H9 (cell line): ENCODE data around the gene TMEM205. TPM values are rescaled to one million over a fixed set of nuclear protein-coding genes. Genes with fewer than 3 reads are reported as not detected.

Experiments used
- DNase-seq: peaks from one replicate; pipeline ENCODE4 v3.0.0-alpha.2; 2017
- H2AFZ ChIP-seq: one replicate; pipeline ENCODE4 v1.6.1; 2013; ENCODE audit warnings: mild to moderate bottlenecking, low read length, control low read depth, moderate library complexity
- H2AK5ac ChIP-seq: 2 replicates; pipeline ENCODE4 v1.6.1; 2013; ENCODE audit warnings: low read length, control low read depth, mixed read lengths; ENCODE audit not compliant: insufficient read length
- H2BK120ac ChIP-seq: one replicate; pipeline ENCODE4 v1.6.1; 2013; ENCODE audit warnings: low read depth, mild to moderate bottlenecking, low read length, control low read depth, inconsistent platforms; ENCODE audit not compliant: poor library complexity, severe bottlenecking
- H2BK12ac ChIP-seq: 2 replicates; pipeline ENCODE4 v1.6.1; 2013; ENCODE audit warnings: low read length, control low read depth, mixed read lengths, low read depth; ENCODE audit not compliant: insufficient read length
- H2BK15ac ChIP-seq: 2 replicates; pipeline ENCODE4 v1.6.1; 2013; ENCODE audit warnings: low read depth, low read length, control low read depth
- H2BK20ac ChIP-seq: one replicate; pipeline ENCODE4 v1.6.1; 2013; ENCODE audit warnings: low read depth, mild to moderate bottlenecking, low read length, control low read depth, inconsistent platforms; ENCODE audit not compliant: poor library complexity, severe bottlenecking
- H2BK5ac ChIP-seq: 2 replicates; pipeline ENCODE4 v1.6.1; 2013; ENCODE audit warnings: low read length, control low read depth, mixed read lengths; ENCODE audit not compliant: insufficient read length
- H3K14ac ChIP-seq: 2 replicates; pipeline ENCODE4 v1.6.1; 2013; ENCODE audit warnings: low read length, control low read depth; ENCODE audit not compliant: insufficient read depth
- H3K18ac ChIP-seq: 2 replicates; pipeline ENCODE4 v1.6.1; 2013; ENCODE audit warnings: low read depth, mild to moderate bottlenecking, mixed read lengths, low read length, control low read depth; ENCODE audit not compliant: insufficient read length
- H3K23ac ChIP-seq: 2 replicates; pipeline ENCODE4 v1.6.1; 2013; ENCODE audit warnings: low read length, control low read depth, mixed read lengths, low read depth; ENCODE audit not compliant: insufficient read length
- H3K23me2 ChIP-seq: 2 replicates; pipeline ENCODE4 v1.6.1; 2013; ENCODE audit warnings: low read depth, mild to moderate bottlenecking, mixed read lengths, low read length, control low read depth; ENCODE audit not compliant: insufficient read length, poor library complexity, severe bottlenecking
- H3K27ac ChIP-seq: 2 replicates; pipeline ENCODE4 v1.5.1; 2013; ENCODE audit warnings: low read length, control low read depth, mixed read lengths, low read depth; ENCODE audit not compliant: insufficient read length
- H3K27me3 ChIP-seq: 2 replicates; pipeline ENCODE4 v1.6.1; 2013; ENCODE audit warnings: low read length, control low read depth, inconsistent platforms; ENCODE audit not compliant: insufficient read depth
- H3K4ac ChIP-seq: 2 replicates; pipeline ENCODE4 v1.6.1; 2013; ENCODE audit warnings: low read depth, mild to moderate bottlenecking, control low read depth, inconsistent platforms, low read length, moderate library complexity
- H3K4me1 ChIP-seq: 2 replicates; pipeline ENCODE4 v1.6.1; 2013; ENCODE audit warnings: low read length, control low read depth, inconsistent platforms; ENCODE audit not compliant: insufficient read depth
- H3K4me2 ChIP-seq: 2 replicates; pipeline ENCODE4 v1.6.1; 2013; ENCODE audit warnings: low read length, control low read depth, mixed read lengths; ENCODE audit not compliant: insufficient read length, insufficient read depth
- H3K56ac ChIP-seq: 2 replicates; pipeline ENCODE4 v1.6.1; 2013; ENCODE audit warnings: low read depth, mild to moderate bottlenecking, mixed read lengths, low read length, control low read depth; ENCODE audit not compliant: insufficient read length
- H3K79me1 ChIP-seq: 2 replicates; pipeline ENCODE4 v1.6.1; 2013; ENCODE audit warnings: low read depth, mild to moderate bottlenecking, moderate library complexity, low read length, control low read depth, inconsistent platforms; ENCODE audit not compliant: insufficient read depth, poor library complexity, severe bottlenecking
- H3K79me2 ChIP-seq: 2 replicates; pipeline ENCODE4 v1.6.1; 2013; ENCODE audit warnings: low read length, control low read depth, inconsistent platforms; ENCODE audit not compliant: insufficient read depth
- H3K9ac ChIP-seq: 2 replicates; pipeline ENCODE4 v1.6.1; 2013; ENCODE audit warnings: low read length, control low read depth, mixed read lengths; ENCODE audit not compliant: insufficient read length; ENCODE audit errors: extremely low read depth
- H3K9me3 ChIP-seq: one replicate; pipeline ENCODE4 v1.6.1; 2013; ENCODE audit warnings: low read depth, low read length, inconsistent platforms; ENCODE audit not compliant: control insufficient read depth
- H3T11ph ChIP-seq: one replicate; pipeline ENCODE4 v1.6.1; 2013; ENCODE audit warnings: mild to moderate bottlenecking, low read length, control low read depth, inconsistent platforms
- H4K20me1 ChIP-seq: one replicate; pipeline ENCODE4 v1.6.1; 2013; ENCODE audit not compliant: control insufficient read depth, insufficient read length, insufficient read depth
- H4K5ac ChIP-seq: 2 replicates; pipeline ENCODE4 v1.6.1; 2013; ENCODE audit warnings: low read depth, mild to moderate bottlenecking, mixed read lengths, low read length, control low read depth; ENCODE audit not compliant: insufficient read length
- H4K8ac ChIP-seq: replicated peaks from 2 replicates; pipeline ENCODE4 v1.6.1; 2013; ENCODE audit warnings: low read length, control low read depth, mixed read lengths, low read depth; ENCODE audit not compliant: insufficient read length
- H4K91ac ChIP-seq: 2 replicates; pipeline ENCODE4 v1.6.1; 2013; ENCODE audit warnings: low read depth, mild to moderate bottlenecking, moderate library complexity, mixed read lengths, low read length, control low read depth; ENCODE audit not compliant: insufficient read length
- H3K27ac Mint-ChIP-seq, 3 experiments: 2 replicates in 2 of 3; 3 replicates in 1 of 3; pipeline ENCODE4 v1.8.0; 2020 to 2021; ENCODE audit warnings: mixed read lengths in 3 of 3, mild to moderate bottlenecking in 1 of 3, moderate library complexity in 1 of 3
- H3K27me3 Mint-ChIP-seq: 2 replicates; pipeline ENCODE4 v1.8.0; 2021; ENCODE audit warnings: low read depth, mild to moderate bottlenecking, moderate library complexity, mixed read lengths
- H3K36me3 Mint-ChIP-seq, 3 experiments: 2 replicates in 2 of 3; 3 replicates in 1 of 3; pipeline ENCODE4 v1.8.0; 2020 to 2021; ENCODE audit warnings: low read depth in 3 of 3, mixed read lengths in 3 of 3; ENCODE audit not compliant: insufficient read depth in 1 of 3
- H3K4me1 Mint-ChIP-seq, 2 experiments: 2 replicates each; pipeline ENCODE4 v1.8.0; 2020; ENCODE audit warnings: mixed read lengths in 2 of 2
- H3K4me3 Mint-ChIP-seq, 2 experiments: 2 replicates in 1 of 2; 3 replicates in 1 of 2; pipeline ENCODE4 v1.8.0; 2020 to 2021; ENCODE audit warnings: mild to moderate bottlenecking in 2 of 2, mixed read lengths in 2 of 2, moderate library complexity in 1 of 2
- H3K9me3 Mint-ChIP-seq, 2 experiments: 2 replicates in 1 of 2; 3 replicates in 1 of 2; pipeline ENCODE4 v1.8.0; 2020; ENCODE audit warnings: mild to moderate bottlenecking in 2 of 2, mixed read lengths in 2 of 2, moderate library complexity in 1 of 2
- WGBS: extraction: QIAGEN DNeasy Blood & Tissue Kit; methylation state at CpG from one replicate; pipeline ENCODE4 v1.1.7; 2013; ENCODE audit warnings: missing lambda C conversion rate, low lambda C conversion rate, mixed read lengths; ENCODE audit not compliant: insufficient read length; ENCODE audit errors: extremely low coverage; 5-methylcytosine and 5-hydroxymethylcytosine counted together
- total RNA-seq: library from RNA; stranded (reverse); gene quantifications from 2 replicates; pipeline ENCODE4 v1.2.1, GENCODE V29; 2021
- TF ChIP-seq, protein P1 (sequence below): fragments of 200-600 bp; sonication (generic); conservative IDR thresholded peaks from 3 replicates; pipeline ENCODE4 v1.8.0; 2021; ENCODE audit warnings: antibody characterized with exemption, mild to moderate bottlenecking

Gene TMEM205
- total RNA-seq, 1 experiment from 2014 or later: 69.7 TPM

DNA sequence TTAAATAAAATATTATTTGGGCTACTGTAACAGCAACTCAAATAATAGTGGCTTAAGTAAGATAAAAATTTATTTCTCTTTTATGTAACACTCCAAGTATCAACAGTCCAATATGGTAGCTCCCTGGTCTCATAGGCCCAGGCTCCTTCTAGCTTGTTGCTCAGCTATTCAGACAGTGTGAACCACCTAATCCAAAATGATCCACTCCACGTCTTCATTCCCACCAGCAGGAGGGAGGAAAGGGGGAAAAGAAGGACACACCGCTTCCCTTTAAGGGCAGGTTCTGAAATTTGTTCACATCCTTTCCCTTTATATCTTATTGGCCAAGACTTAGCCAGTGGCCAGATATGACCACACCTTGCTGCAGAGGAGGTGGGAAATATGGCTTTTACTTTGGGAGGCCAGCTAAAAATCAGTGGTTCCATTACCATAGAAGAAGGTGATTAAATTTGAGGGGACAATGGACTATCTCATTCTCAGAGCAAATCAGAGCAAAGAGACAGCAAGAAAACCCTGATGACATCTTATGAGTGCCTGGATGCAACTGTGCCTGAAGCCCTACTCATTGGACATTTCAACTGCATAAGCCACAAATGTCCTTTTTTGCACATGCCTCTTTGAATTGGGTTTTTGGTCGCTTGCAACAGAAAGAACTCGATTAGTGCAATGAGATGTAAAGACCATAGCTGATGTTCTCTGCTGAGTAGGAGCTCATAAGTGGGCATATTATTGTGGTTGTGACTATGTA is 45.0 kb upstream of the TMEM205 start:
- H3K4me1 ChIP-seq: peaks cover 2% of the 10 kb centered on the region; the same call in 1 of the 2 replicates
- H3K27me3 Mint-ChIP-seq: peaks cover 2% of the 10 kb centered on the region; the same call in 1 of the 2 replicates
- H3K18ac ChIP-seq: no peak overlapping the region
- H3K36me3 Mint-ChIP-seq: peaks cover 7 to 17% (median 17%) of the 10 kb centered on the region in 3 experiments; a peak in 6 of 7 replicates
- no peak overlapping the region for H3K4me3 Mint-ChIP-seq
- H2AFZ ChIP-seq: no peak overlapping the region
- no peak overlapping the region for H3K14ac ChIP-seq
- H3K9me3 ChIP-seq: no peaks in the 10 kb centered on the region
- H3K27me3 ChIP-seq: no peaks in the 10 kb centered on the region
- H3K79me1 ChIP-seq: no peaks in the 10 kb centered on the region
- H3K27ac ChIP-seq: no peak overlapping the region
- no peak overlapping the region for H2BK120ac ChIP-seq
- no CpG with 5 or more reads among the region's 4 CpGs for WGBS
- no peak overlapping the region for H4K91ac ChIP-seq
- H3K23ac ChIP-seq: no peak overlapping the region
- H3K23me2 ChIP-seq: no peaks in the 10 kb centered on the region
- H3K4ac ChIP-seq: no peak overlapping the region
- TF ChIP-seq, protein P1, sequence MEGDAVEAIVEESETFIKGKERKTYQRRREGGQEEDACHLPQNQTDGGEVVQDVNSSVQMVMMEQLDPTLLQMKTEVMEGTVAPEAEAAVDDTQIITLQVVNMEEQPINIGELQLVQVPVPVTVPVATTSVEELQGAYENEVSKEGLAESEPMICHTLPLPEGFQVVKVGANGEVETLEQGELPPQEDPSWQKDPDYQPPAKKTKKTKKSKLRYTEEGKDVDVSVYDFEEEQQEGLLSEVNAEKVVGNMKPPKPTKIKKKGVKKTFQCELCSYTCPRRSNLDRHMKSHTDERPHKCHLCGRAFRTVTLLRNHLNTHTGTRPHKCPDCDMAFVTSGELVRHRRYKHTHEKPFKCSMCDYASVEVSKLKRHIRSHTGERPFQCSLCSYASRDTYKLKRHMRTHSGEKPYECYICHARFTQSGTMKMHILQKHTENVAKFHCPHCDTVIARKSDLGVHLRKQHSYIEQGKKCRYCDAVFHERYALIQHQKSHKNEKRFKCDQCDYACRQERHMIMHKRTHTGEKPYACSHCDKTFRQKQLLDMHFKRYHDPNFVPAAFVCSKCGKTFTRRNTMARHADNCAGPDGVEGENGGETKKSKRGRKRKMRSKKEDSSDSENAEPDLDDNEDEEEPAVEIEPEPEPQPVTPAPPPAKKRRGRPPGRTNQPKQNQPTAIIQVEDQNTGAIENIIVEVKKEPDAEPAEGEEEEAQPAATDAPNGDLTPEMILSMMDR: no peak
- H3K79me2 ChIP-seq: no peaks in the 10 kb centered on the region
- H3K4me2 ChIP-seq: no peak overlapping the region
- no peak overlapping the region for H2AK5ac ChIP-seq
- H2BK20ac ChIP-seq: no peak overlapping the region
- no peak overlapping the region for H3K27ac Mint-ChIP-seq
- no peak overlapping the region for H4K5ac ChIP-seq
- no peak overlapping the region for H3K9ac ChIP-seq
- no peak overlapping the region for H2BK5ac ChIP-seq
- H2BK15ac ChIP-seq: no peak overlapping the region
- H3K4me1 Mint-ChIP-seq: peaks cover 4 to 6% of the 10 kb centered on the region in 2 experiments
- DNase-seq: no peak
- H3K56ac ChIP-seq: no peak overlapping the region
- peaks cover 0 to 3% of the 10 kb centered on the region in 2 experiments; a peak in 2 of 5 replicates for H3K9me3 Mint-ChIP-seq
- H2BK12ac ChIP-seq: no peak overlapping the region
- no peaks in the 10 kb centered on the region for H4K20me1 ChIP-seq
- no peak overlapping the region for H4K8ac ChIP-seq
- H3T11ph ChIP-seq: no peak overlapping the region
